IMR-90 (cell line): Measurements from ENCODE around the gene LRRC8C. TPM values are rescaled to one million over a fixed set of nuclear protein-coding genes. Genes with fewer than 3 reads are reported as not detected.

Experiments
- ATAC-seq: fragments of 200-7000 bp; cut with Tn5 transposase; 2 replicates; pipeline ENCODE4 v1.9.1; 2020; ENCODE audit warnings: low read depth, mild to moderate bottlenecking, moderate library complexity
- BruUV-seq: library from RNA; stranded (reverse); fragments of 400-500 nt; replicated peaks from 2 replicates; lab custom pipeline; 2021; lab: Mats Ljungman, UMichigan
- CTCF ChIA-PET: fragments of 300-600 bp; formaldehyde crosslinking; extraction: SDS; loops from one replicate; lab custom pipeline; 2021; ENCODE audit warnings: antibody characterized with exemption; lab: Yijun Ruan, JAX
- POLR2A ChIA-PET: fragments of 300-600 bp; sonication (Branson Sonifier 250); formaldehyde crosslinking; loops from one replicate; lab custom pipeline; 2022; ENCODE audit warnings: antibody characterized with exemption; ENCODE audit not compliant: unreplicated experiment; lab: Charles Lee
- DNase-seq: peaks from one replicate; pipeline ENCODE4 v3.0.0; 2013
- H2AFZ ChIP-seq: replicated peaks from 2 replicates; pipeline ENCODE3; 2013; ENCODE audit warnings: low read length, mild to moderate bottlenecking; ENCODE audit not compliant: poor library complexity
- H2AK5ac ChIP-seq: 2 replicates; pipeline ENCODE4 v1.6.1; 2013; ENCODE audit warnings: low read depth, low read length, inconsistent platforms
- H2AK9ac ChIP-seq: replicated peaks from 2 replicates; pipeline ENCODE3; 2013; ENCODE audit warnings: mild to moderate bottlenecking, low read depth, low read length, moderate library complexity; ENCODE audit not compliant: poor library complexity
- H2BK120ac ChIP-seq: 2 replicates; pipeline ENCODE4 v1.6.1; 2013; ENCODE audit warnings: low read depth, low read length, inconsistent platforms
- H2BK15ac ChIP-seq: 3 replicates; pipeline ENCODE4 v1.6.1; 2013; ENCODE audit warnings: low read depth, low read length, inconsistent platforms
- H2BK20ac ChIP-seq: 2 replicates; pipeline ENCODE4 v1.6.1; 2013; ENCODE audit warnings: low read depth, mild to moderate bottlenecking, inconsistent platforms, low read length, moderate library complexity
- H2BK5ac ChIP-seq: 2 replicates; pipeline ENCODE4 v1.6.1; 2013; ENCODE audit warnings: mild to moderate bottlenecking, low read depth, low read length, inconsistent platforms; ENCODE audit not compliant: poor library complexity, severe bottlenecking
- H3K14ac ChIP-seq: replicated peaks from 2 replicates; pipeline ENCODE4 v1.6.1; 2013; ENCODE audit warnings: low read depth, low read length, inconsistent platforms
- H3K18ac ChIP-seq: 2 replicates; pipeline ENCODE4 v1.6.1; 2013; ENCODE audit warnings: low read depth, low read length, control low read depth
- H3K23ac ChIP-seq: 2 replicates; pipeline ENCODE4 v1.6.1; 2013; ENCODE audit warnings: low read depth, low read length, inconsistent platforms
- H3K27ac ChIP-seq: 2 replicates; pipeline ENCODE4 v1.5.1; 2013; ENCODE audit warnings: mild to moderate bottlenecking, control low read depth, low read length; ENCODE audit not compliant: insufficient read depth
- H3K27me3 ChIP-seq: 2 replicates; pipeline ENCODE4 v1.6.1; 2013; ENCODE audit warnings: low read length; ENCODE audit not compliant: control insufficient read depth, insufficient read depth
- H3K36me3 ChIP-seq: 2 replicates; pipeline ENCODE4 v1.6.1; 2013; ENCODE audit warnings: low read length, mixed read lengths; ENCODE audit not compliant: control insufficient read depth, insufficient read depth
- H3K4ac ChIP-seq: 2 replicates; pipeline ENCODE4 v1.6.1; 2013; ENCODE audit warnings: low read depth, low read length, inconsistent platforms
- H3K4me1 ChIP-seq: 2 replicates; pipeline ENCODE4 v1.6.1; 2013; ENCODE audit warnings: low read length, mixed read lengths; ENCODE audit not compliant: control insufficient read depth, insufficient read depth
- H3K4me2 ChIP-seq: 2 replicates; pipeline ENCODE4 v1.6.1; 2013; ENCODE audit warnings: low read depth, mild to moderate bottlenecking, control low read depth, low read length, moderate library complexity
- H3K4me3 ChIP-seq: 2 replicates; pipeline ENCODE4 v1.5.1; 2013; ENCODE audit warnings: low read depth, mild to moderate bottlenecking, control low read depth, low read length, moderate library complexity; ENCODE audit not compliant: insufficient read depth
- H3K56ac ChIP-seq: 2 replicates; pipeline ENCODE4 v1.6.1; 2013; ENCODE audit warnings: low read length, inconsistent platforms; ENCODE audit not compliant: insufficient read depth; ENCODE audit errors: extremely low read depth
- H3K79me1 ChIP-seq, 2 experiments: 2 replicates each; pipeline ENCODE4 v1.6.1; 2013; ENCODE audit warnings: low read length in 2 of 2, inconsistent platforms in 1 of 2, low read depth in 1 of 2
- H3K9ac ChIP-seq: 2 replicates; pipeline ENCODE4 v1.6.1; 2013; ENCODE audit warnings: low read depth, low read length, control low read depth
- H3K9me1 ChIP-seq: 2 replicates; pipeline ENCODE4 v1.6.1; 2013; ENCODE audit warnings: low read length, inconsistent platforms; ENCODE audit not compliant: insufficient read depth
- H3K9me3 ChIP-seq: 2 replicates; pipeline ENCODE4 v1.6.1; 2013; ENCODE audit warnings: low read length; ENCODE audit not compliant: control insufficient read depth, insufficient read depth
- H4K20me1 ChIP-seq: 2 replicates; pipeline ENCODE4 v1.6.1; 2013; ENCODE audit warnings: low read length, inconsistent platforms; ENCODE audit not compliant: insufficient read depth
- H4K5ac ChIP-seq: 2 replicates; pipeline ENCODE4 v1.6.1; 2013; ENCODE audit warnings: mild to moderate bottlenecking, low read depth, low read length, control low read depth
- H4K8ac ChIP-seq, 2 experiments: 2 replicates each; pipeline ENCODE4 v1.6.1; 2013; ENCODE audit warnings: low read depth in 2 of 2, low read length in 2 of 2, control low read depth in 1 of 2, inconsistent platforms in 1 of 2
- H4K91ac ChIP-seq: 2 replicates; pipeline ENCODE4 v1.6.1; 2013; ENCODE audit warnings: low read depth, low read length, inconsistent platforms; ENCODE audit not compliant: insufficient read depth
- BHLHE40 ChIP-seq: fragments of 150-350 bp; IDR thresholded peaks from 2 replicates; pipeline ENCODE4 v1.6.1; 2016; ENCODE audit warnings: mild to moderate bottlenecking, low read depth, low read length
- CEBPB ChIP-seq: IDR thresholded peaks from 2 replicates; pipeline ENCODE4 v1.6.1; 2012; ENCODE audit warnings: low read depth, low read length, improper control_type of control experiment
- CHD1 ChIP-seq: IDR thresholded peaks from 2 replicates; pipeline ENCODE4 v1.6.1; 2012; ENCODE audit warnings: low read depth, low read length, improper control_type of control experiment
- ELK1 ChIP-seq: fragments of 150-350 bp; IDR thresholded peaks from 2 replicates; pipeline ENCODE4 v1.6.1; 2016; ENCODE audit warnings: low read depth, mild to moderate bottlenecking, low read length, moderate library complexity, borderline replicate concordance
- FOS ChIP-seq: fragments of 150-350 bp; IDR thresholded peaks from 2 replicates; pipeline ENCODE4 v1.6.1; 2016; ENCODE audit warnings: low read depth, low read length
- MAFK ChIP-seq: IDR thresholded peaks from 2 replicates; pipeline ENCODE4 v1.6.1; 2012; ENCODE audit warnings: low read depth, low read length, improper control_type of control experiment
- MAZ ChIP-seq: IDR thresholded peaks from 2 replicates; pipeline ENCODE4 v1.6.1; 2012; ENCODE audit warnings: low read depth, mild to moderate bottlenecking, low read length, improper control_type of control experiment, moderate library complexity, borderline replicate concordance
- MXI1 ChIP-seq: IDR thresholded peaks from 2 replicates; pipeline ENCODE4 v1.6.1; 2012; ENCODE audit warnings: low read depth, mild to moderate bottlenecking, low read length, moderate library complexity, borderline replicate concordance
- NFE2L2 ChIP-seq: fragments of 150-350 bp; IDR thresholded peaks from 2 replicates; pipeline ENCODE4 v1.6.1; 2016; ENCODE audit warnings: low read depth, mild to moderate bottlenecking, low read length
- POLR2A ChIP-seq: IDR thresholded peaks from 2 replicates; pipeline ENCODE4 v1.6.1; 2012; ENCODE audit warnings: mild to moderate bottlenecking, low read depth, low read length
- RAD21 ChIP-seq: IDR thresholded peaks from 2 replicates; pipeline ENCODE4 v1.6.1; 2012; ENCODE audit warnings: low read length, improper control_type of control experiment
- RCOR1 ChIP-seq: IDR thresholded peaks from 2 replicates; pipeline ENCODE4 v1.6.1; 2012; ENCODE audit warnings: mild to moderate bottlenecking, low read length, improper control_type of control experiment; ENCODE audit not compliant: insufficient replicate concordance
- RFX5 ChIP-seq: IDR thresholded peaks from 2 replicates; pipeline ENCODE4 v1.8.0; 2012; ENCODE audit warnings: low read depth, mild to moderate bottlenecking, low read length, moderate library complexity
- SMC3 ChIP-seq: fragments of 150-350 bp; IDR thresholded peaks from 2 replicates; pipeline ENCODE4 v1.6.1; 2016; ENCODE audit warnings: low read depth, mild to moderate bottlenecking, antibody characterized with exemption, low read length, moderate library complexity
- WGBS, 2 experiments: methylation state at CpG; one replicate each; pipeline versions ENCODE4 v1.1.5 to v1.1.7; 2013; ENCODE audit warnings: missing lambda C conversion rate in 2 of 2; ENCODE audit not compliant: insufficient read length in 1 of 2; ENCODE audit errors: extremely low coverage in 2 of 2; 5-methylcytosine and 5-hydroxymethylcytosine counted together
- dilution Hi-C: fragments of 300-500 bp; cut with HindIII; formaldehyde crosslinking; loops from one replicate; pipeline ENCODE4 v1.14.3; 2018; ENCODE audit warnings: low sequenced_read_pairs; ENCODE audit not compliant: unreplicated experiment
- in situ Hi-C: fragments of 300-500 bp; cut with MboI; formaldehyde crosslinking; loops from 3 replicates; pipeline ENCODE4 v1.14.3; 2019; ENCODE audit warnings: low sequenced_read_pairs, inconsistent platforms, mixed read lengths
- intact Hi-C: fragments of 100-400 bp; cut with micrococcal nuclease; formaldehyde crosslinking; loops from 2 replicates; pipeline ENCODE4 v1.10.0; 2022
- polyA plus RNA-seq, 3 experiments: library from polyadenylated mRNA; depleted of rRNA; stranded (reverse); fragments of >200 nt; gene quantifications; 2 replicates each; pipeline ENCODE4 v1.2.3, GENCODE V29; 2012; ENCODE audit warnings: low replicate concordance in 1 of 3
- total RNA-seq: library from RNA; depleted of rRNA; stranded (reverse); fragments of >200 nt; gene quantifications from 2 replicates; pipeline ENCODE4 v1.2.3, GENCODE V29; 2012
- TF ChIP-seq, protein P1 (sequence below): conservative IDR thresholded peaks from 2 replicates; pipeline ENCODE4 v1.5.1; 2012; ENCODE audit warnings: mild to moderate bottlenecking, low read depth, low read length, improper control_type of control experiment
- TF ChIP-seq, protein P2 (sequence below): fragments of 150-350 bp; IDR thresholded peaks from 2 replicates; pipeline ENCODE4 v1.6.1; 2017; ENCODE audit warnings: mild to moderate bottlenecking, antibody characterized with exemption, low read length, low read depth

Gene LRRC8C
- total and polyA plus RNA-seq, 2 of the 4 experiments (the other 2 are of a cell fraction): 6.5 to 12.9 TPM

GRCh38 chr1:89665941-89666340, 33.0 kb downstream of the LRRC8C start:
- Histone ChIP-seq H3K4me2 (no peak overlapping the region), H4K20me1 (peaks cover 16% of the 10 kb centered on the region; the same call in 1 of the 2 replicates), H2BK5ac (no peak overlapping the region), H4K5ac (no peak overlapping the region), H4K8ac (no peak overlapping the region), H3K36me3 (peaks cover 2% of the 10 kb centered on the region; the same call in 1 of the 2 replicates), H4K91ac (no peak overlapping the region), H2AK5ac (no peak overlapping the region), H2BK120ac (no peak overlapping the region), H3K9me3 (no peaks in the 10 kb centered on the region), H3K14ac (no peak overlapping the region), H3K9me1 (peaks cover 4% of the 10 kb centered on the region; the same call in 1 of the 2 replicates), H3K27ac (no peak overlapping the region), H3K79me1 (peaks cover 19 to 51% of the 10 kb centered on the region in 2 experiments; a peak in 3 of 4 replicates), H3K18ac (no peak overlapping the region), H3K27me3 (no peaks in the 10 kb centered on the region), H2BK20ac (no peak overlapping the region), H3K4me3 (no peak overlapping the region), H2AK9ac (no peak overlapping the region), H3K4me1 (no peaks in the 10 kb centered on the region), H3K56ac (no peak overlapping the region), H3K4ac (no peak overlapping the region), H2BK15ac (no peak overlapping the region), H3K23ac (no peak overlapping the region), H2AFZ (no peak overlapping the region), H3K9ac (no peak overlapping the region)
- CTCF ChIA-PET: interaction anchor here (0.5 kb wide), 1 partner anchor 62 kb away, joined by 3 read pairs; no protein-coding TSS in a partner anchor
- ATAC-seq (no peak), DNase-seq (no peak)
- POLR2A ChIA-PET: no interaction called here
- dilution Hi-C loops: no loop called here
- no TSS peak for BruUV-seq
- in situ Hi-C loops: no loop called here
- WGBS, 2 experiments: no CpG with 5 or more reads among the region's 8 CpGs
- intact Hi-C loops: no loop called here
- TF ChIP-seq, protein P1, sequence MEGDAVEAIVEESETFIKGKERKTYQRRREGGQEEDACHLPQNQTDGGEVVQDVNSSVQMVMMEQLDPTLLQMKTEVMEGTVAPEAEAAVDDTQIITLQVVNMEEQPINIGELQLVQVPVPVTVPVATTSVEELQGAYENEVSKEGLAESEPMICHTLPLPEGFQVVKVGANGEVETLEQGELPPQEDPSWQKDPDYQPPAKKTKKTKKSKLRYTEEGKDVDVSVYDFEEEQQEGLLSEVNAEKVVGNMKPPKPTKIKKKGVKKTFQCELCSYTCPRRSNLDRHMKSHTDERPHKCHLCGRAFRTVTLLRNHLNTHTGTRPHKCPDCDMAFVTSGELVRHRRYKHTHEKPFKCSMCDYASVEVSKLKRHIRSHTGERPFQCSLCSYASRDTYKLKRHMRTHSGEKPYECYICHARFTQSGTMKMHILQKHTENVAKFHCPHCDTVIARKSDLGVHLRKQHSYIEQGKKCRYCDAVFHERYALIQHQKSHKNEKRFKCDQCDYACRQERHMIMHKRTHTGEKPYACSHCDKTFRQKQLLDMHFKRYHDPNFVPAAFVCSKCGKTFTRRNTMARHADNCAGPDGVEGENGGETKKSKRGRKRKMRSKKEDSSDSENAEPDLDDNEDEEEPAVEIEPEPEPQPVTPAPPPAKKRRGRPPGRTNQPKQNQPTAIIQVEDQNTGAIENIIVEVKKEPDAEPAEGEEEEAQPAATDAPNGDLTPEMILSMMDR: no peak
- no peak for TF ChIP-seq SMC3
- TF ChIP-seq MXI1: no peak
- no peak for TF ChIP-seq FOS
- TF ChIP-seq RCOR1: no peak
- TF ChIP-seq MAFK: no peak
- no peak for TF ChIP-seq CHD1
- no peak for TF ChIP-seq MAZ
- no peak for TF ChIP-seq ELK1
- no peak for TF ChIP-seq POLR2A
- TF ChIP-seq, protein P2, sequence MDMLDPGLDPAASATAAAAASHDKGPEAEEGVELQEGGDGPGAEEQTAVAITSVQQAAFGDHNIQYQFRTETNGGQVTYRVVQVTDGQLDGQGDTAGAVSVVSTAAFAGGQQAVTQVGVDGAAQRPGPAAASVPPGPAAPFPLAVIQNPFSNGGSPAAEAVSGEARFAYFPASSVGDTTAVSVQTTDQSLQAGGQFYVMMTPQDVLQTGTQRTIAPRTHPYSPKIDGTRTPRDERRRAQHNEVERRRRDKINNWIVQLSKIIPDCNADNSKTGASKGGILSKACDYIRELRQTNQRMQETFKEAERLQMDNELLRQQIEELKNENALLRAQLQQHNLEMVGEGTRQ: no peak
- TF ChIP-seq CEBPB: no peak
- TF ChIP-seq RFX5: no peak
- no peak for TF ChIP-seq NFE2L2
- no peak for TF ChIP-seq RAD21
- TF ChIP-seq BHLHE40: no peak
